NT2/D1 (cell line): Measurements from ENCODE around the gene CTAGE1.

Experiments
- SUZ12 ChIP-seq: IDR thresholded peaks from 2 replicates; pipeline ENCODE4 v1.6.1; 2011; ENCODE audit not compliant: insufficient read length, insufficient read depth; ENCODE audit errors: extremely low read depth
- YY1 ChIP-seq: IDR thresholded peaks from 2 replicates; pipeline ENCODE4 v1.6.1; 2011; ENCODE audit not compliant: insufficient read length, insufficient read depth

GRCh38 chr18:22410126-22410525 is 7.6 kb downstream of the CTAGE1 start:
- TF ChIP-seq SUZ12 (no peak), YY1 (no peak)
